ENCODE results near the gene ZBTB8B.

ZBTB8B gene

GRCh38 chr1:32496127-32496526 is 31.3 kb downstream of the ZBTB8B start:
- H2BK5ac ChIP-seq (ENCODE audit: low read length), result no peak overlapping the region
- no peak overlapping the region for H3K4me2 ChIP-seq (ENCODE audit: insufficient read depth, low read length, poor library complexity, severe bottlenecking)
- peaks cover 5 to 8% of the 10 kb centered on the region in 2 donors for H3K4me1 ChIP-seq (ENCODE audit: control insufficient read depth in 2 of 2, insufficient read depth in 1 of 2, low read depth in 1 of 2, low read length in 2 of 2)
- H3K14ac ChIP-seq (ENCODE audit: low read length), result no peak overlapping the region
- H2BK15ac ChIP-seq (ENCODE audit: low read length), result no peak overlapping the region
- no peak overlapping the region for H3K9ac ChIP-seq (ENCODE audit: low read depth, low read length, poor library complexity)
- H3K9me3 ChIP-seq (replicated peaks in 1 of 2; ENCODE audit: control insufficient read depth in 2 of 2, insufficient read depth in 1 of 2, low read depth in 1 of 2, low read length in 2 of 2), result no peaks in the 10 kb centered on the region
- H4K91ac ChIP-seq (ENCODE audit: low read depth, low read length, poor library complexity), result no peak overlapping the region
- H3K23ac ChIP-seq (ENCODE audit: low read depth, low read length, poor library complexity), result no peak overlapping the region
- no peaks in the 10 kb centered on the region for H3K36me3 ChIP-seq (replicated peaks in 1 of 2; ENCODE audit: control insufficient read depth in 2 of 2, insufficient read depth in 2 of 2, low read length in 2 of 2)
- H2BK120ac ChIP-seq (ENCODE audit: low read depth, low read length), result no peak overlapping the region
- H3K27ac ChIP-seq (replicated peaks; ENCODE audit: low read length), result no peak overlapping the region
- no peak overlapping the region for H3K18ac ChIP-seq (ENCODE audit: low read length)
- no peak overlapping the region for H3K4ac ChIP-seq (ENCODE audit: low read length)
- no peak overlapping the region for H2BK12ac ChIP-seq (ENCODE audit: low read length)
- WGBS, 2 donors (ENCODE audit: extremely low coverage in 2 of 2, insufficient read length in 2 of 2, insufficient replicate concordance in 1 of 2), result no CpG with 5 or more reads among the region's 5 CpGs
- H2AK5ac ChIP-seq (ENCODE audit: low read depth, low read length), result no peak overlapping the region
- no peaks in the 10 kb centered on the region for H3K79me1 ChIP-seq (ENCODE audit: low read depth, low read length)
- no peaks in the 10 kb centered on the region for H3K27me3 ChIP-seq (ENCODE audit: control insufficient read depth in 3 of 3, insufficient read depth in 3 of 3, low read depth in 1 of 3, low read length in 3 of 3)
- peak overlapping the region; percentile 47 for H2AFZ ChIP-seq (ENCODE audit: low read length)
- no peak overlapping the region for H4K8ac ChIP-seq (ENCODE audit: low read depth, low read length)
- H3K4me3 ChIP-seq (ENCODE audit: low read length in 2 of 2), result no peak overlapping the region
- DNase-seq (ENCODE audit: low spot score), result no peak

- Histone ChIP-seq H3K4ac (ENCODE audit: low read length) (no peak overlapping the region), H3K4me1 (ENCODE audit: control insufficient read depth in 2 of 2, insufficient read depth in 1 of 2, low read depth in 1 of 2, low read length in 2 of 2) (peaks cover 5 to 8% of the 10 kb centered on the region in 2 donors), H3K9ac (ENCODE audit: low read depth, low read length, poor library complexity) (no peak overlapping the region), H3K27me3 (ENCODE audit: control insufficient read depth in 3 of 3, insufficient read depth in 3 of 3, low read depth in 1 of 3, low read length in 3 of 3) (no peaks in the 10 kb centered on the region), H3K4me2 (ENCODE audit: insufficient read depth, low read length, poor library complexity, severe bottlenecking) (no peak overlapping the region), H2BK5ac (ENCODE audit: low read length) (no peak overlapping the region), H4K8ac (ENCODE audit: low read depth, low read length) (no peak overlapping the region), H2AK5ac (ENCODE audit: low read depth, low read length) (no peak overlapping the region), H3K27ac (replicated peaks; ENCODE audit: low read length) (no peak overlapping the region), H3K9me3 (replicated peaks in 1 of 2; ENCODE audit: control insufficient read depth in 2 of 2, insufficient read depth in 1 of 2, low read depth in 1 of 2, low read length in 2 of 2) (no peaks in the 10 kb centered on the region), H3K4me3 (ENCODE audit: low read length in 2 of 2) (no peak overlapping the region), H4K91ac (ENCODE audit: low read depth, low read length, poor library complexity) (no peak overlapping the region), H2BK120ac (ENCODE audit: low read depth, low read length) (no peak overlapping the region), H3K36me3 (replicated peaks in 1 of 2; ENCODE audit: control insufficient read depth in 2 of 2, insufficient read depth in 2 of 2, low read length in 2 of 2) (no peaks in the 10 kb centered on the region), H3K14ac (ENCODE audit: low read length) (no peak overlapping the region), H3K18ac (ENCODE audit: low read length) (no peak overlapping the region), H2BK15ac (ENCODE audit: low read length) (no peak overlapping the region), H3K79me1 (ENCODE audit: low read depth, low read length) (no peaks in the 10 kb centered on the region), H2AFZ (ENCODE audit: low read length) (no peak overlapping the region), H3K23ac (ENCODE audit: low read depth, low read length, poor library complexity) (no peak overlapping the region), H2BK12ac (ENCODE audit: low read length) (no peak overlapping the region)
- DNase-seq (ENCODE audit: low spot score), result no peak
- no CpG with 5 or more reads among the region's 8 CpGs for WGBS, 2 donors (ENCODE audit: extremely low coverage in 2 of 2, insufficient read length in 2 of 2, insufficient replicate concordance in 1 of 2)
These were observed 33.9 kb downstream of the ZBTB8B start for GRCh38 chr1:32498751-32499150.

GRCh38 chr1:32500387-32501209 is 35.7 kb downstream of the ZBTB8B start:
- Histone ChIP-seq H2BK12ac (ENCODE audit: low read length) (peak overlapping the region; percentile 73), H2AFZ (ENCODE audit: low read length) (peak overlapping the region; percentile 87), H3K27ac (replicated peaks; ENCODE audit: low read length) (peak overlapping the region; percentile 95), H3K9ac (ENCODE audit: low read depth, low read length, poor library complexity) (peak overlapping the region; percentile 99), H3K79me1 (ENCODE audit: low read depth, low read length) (no peaks in the 10 kb centered on the region), H3K18ac (ENCODE audit: low read length) (peak overlapping the region; percentile 100), H2BK15ac (ENCODE audit: low read length) (peak overlapping the region; percentile 98), H2BK120ac (ENCODE audit: low read depth, low read length) (no peak overlapping the region), H3K4me2 (ENCODE audit: insufficient read depth, low read length, poor library complexity, severe bottlenecking) (peak overlapping the region; percentile 83), H3K27me3 (ENCODE audit: control insufficient read depth in 3 of 3, insufficient read depth in 3 of 3, low read depth in 1 of 3, low read length in 3 of 3) (no peaks in the 10 kb centered on the region), H2BK5ac (ENCODE audit: low read length) (no peak overlapping the region), H2AK5ac (ENCODE audit: low read depth, low read length) (peak overlapping the region; percentile 94), H4K8ac (ENCODE audit: low read depth, low read length) (peak overlapping the region; percentile 82), H3K36me3 (replicated peaks in 1 of 2; ENCODE audit: control insufficient read depth in 2 of 2, insufficient read depth in 2 of 2, low read length in 2 of 2) (no peaks in the 10 kb centered on the region), H3K23ac (ENCODE audit: low read depth, low read length, poor library complexity) (peak overlapping the region; percentile 95), H3K4ac (ENCODE audit: low read length) (peak overlapping the region; percentile 95), H3K4me3 (ENCODE audit: low read length in 2 of 2) (peak overlapping the region; percentile 65 to 92), H3K9me3 (replicated peaks in 1 of 2; ENCODE audit: control insufficient read depth in 2 of 2, insufficient read depth in 1 of 2, low read depth in 1 of 2, low read length in 2 of 2) (no peaks in the 10 kb centered on the region), H3K4me1 (ENCODE audit: control insufficient read depth in 2 of 2, insufficient read depth in 1 of 2, low read depth in 1 of 2, low read length in 2 of 2) (peaks cover 3 to 4% of the 10 kb centered on the region in 2 donors), H4K91ac (ENCODE audit: low read depth, low read length, poor library complexity) (no peak overlapping the region), H3K14ac (ENCODE audit: low read length) (peak overlapping the region; percentile 94)
- WGBS, 2 donors (ENCODE audit: extremely low coverage in 2 of 2, insufficient read length in 2 of 2, insufficient replicate concordance in 1 of 2), result no CpG with 5 or more reads among the region's 99 CpGs
- DNase-seq (ENCODE audit: low spot score), result peak; percentile 72

- no CpG with 5 or more reads among the region's 9 CpGs for WGBS, 2 donors (ENCODE audit: extremely low coverage in 2 of 2, insufficient read length in 2 of 2, insufficient replicate concordance in 1 of 2)
- no peaks in the 10 kb centered on the region for H3K27me3 ChIP-seq (ENCODE audit: control insufficient read depth in 3 of 3, insufficient read depth in 3 of 3, low read depth in 1 of 3, low read length in 3 of 3)
- no peak overlapping the region for H3K27ac ChIP-seq (replicated peaks; ENCODE audit: low read length)
- no peaks in the 10 kb centered on the region for H3K79me1 ChIP-seq (ENCODE audit: low read depth, low read length)
- H2BK120ac ChIP-seq (ENCODE audit: low read depth, low read length), result no peak overlapping the region
- H4K91ac ChIP-seq (ENCODE audit: low read depth, low read length, poor library complexity), result no peak overlapping the region
- H3K36me3 ChIP-seq (replicated peaks in 1 of 2; ENCODE audit: control insufficient read depth in 2 of 2, insufficient read depth in 2 of 2, low read length in 2 of 2), result no peaks in the 10 kb centered on the region
- DNase-seq (ENCODE audit: low spot score), result no peak
- H2BK5ac ChIP-seq (ENCODE audit: low read length), result no peak overlapping the region
- H2BK15ac ChIP-seq (ENCODE audit: low read length), result no peak overlapping the region
- peak overlapping the region; percentile 57 for H2AFZ ChIP-seq (ENCODE audit: low read length)
- H3K4me1 ChIP-seq (ENCODE audit: control insufficient read depth in 2 of 2, insufficient read depth in 1 of 2, low read depth in 1 of 2, low read length in 2 of 2), result peaks cover 0 to 3% of the 10 kb centered on the region in 2 donors
- H3K9me3 ChIP-seq (replicated peaks in 1 of 2; ENCODE audit: control insufficient read depth in 2 of 2, insufficient read depth in 1 of 2, low read depth in 1 of 2, low read length in 2 of 2), result no peaks in the 10 kb centered on the region
- no peak overlapping the region for H2BK12ac ChIP-seq (ENCODE audit: low read length)
- no peak overlapping the region for H3K4me2 ChIP-seq (ENCODE audit: insufficient read depth, low read length, poor library complexity, severe bottlenecking)
- no peak overlapping the region for H3K9ac ChIP-seq (ENCODE audit: low read depth, low read length, poor library complexity)
- H2AK5ac ChIP-seq (ENCODE audit: low read depth, low read length), result no peak overlapping the region
- no peak overlapping the region for H3K18ac ChIP-seq (ENCODE audit: low read length)
- no peak overlapping the region for H3K23ac ChIP-seq (ENCODE audit: low read depth, low read length, poor library complexity)
- H3K4ac ChIP-seq (ENCODE audit: low read length), result no peak overlapping the region
- no peak overlapping the region for H4K8ac ChIP-seq (ENCODE audit: low read depth, low read length)
- H3K4me3 ChIP-seq (ENCODE audit: low read length in 2 of 2), result no peak overlapping the region
- no peak overlapping the region for H3K14ac ChIP-seq (ENCODE audit: low read length)
These were observed 37.0 kb downstream of the ZBTB8B start for GRCh38 chr1:32501865-32502264.
